H1 (cell line): ENCODE results near the gene LRRC8D. TPM values are rescaled to one million over a fixed set of nuclear protein-coding genes. Genes with fewer than 3 reads are reported as not detected.

ENCODE experiments used
- CTCF ChIA-PET: fragments of 300-600 bp; sonication (Branson Sonifier 250); formaldehyde crosslinking; loops from one replicate; lab custom pipeline; 2021; ENCODE audit not compliant: partially characterized antibody; lab: Charles Lee
- POLR2A ChIA-PET: fragments of 300-600 bp; sonication (Branson Sonifier 250); formaldehyde crosslinking; loops from one replicate; lab custom pipeline; 2021; ENCODE audit warnings: inconsistent platforms; ENCODE audit not compliant: partially characterized antibody; lab: Charles Lee
- DNase-seq, 2 experiments: peaks; one replicate each; pipeline versions ENCODE4 v3.0.0 to v3.0.0-alpha.2; 2010 to 2022; ENCODE audit warnings: low spot score in 2 of 2, low read depth in 1 of 2, mixed read lengths in 1 of 2
- FAIRE-seq: peaks from 2 replicates; lab custom pipeline; 2011; peaks lifted over from hg19 to GRCh38; lab: Jason Lieb, UNC
- H2AFZ ChIP-seq: 2 replicates; pipeline ENCODE4 v1.8.1; 2012; ENCODE audit warnings: low read length, inconsistent platforms
- H2AK5ac ChIP-seq: 2 replicates; pipeline ENCODE4 v1.6.1; 2013; ENCODE audit warnings: low read depth, low read length
- H2BK120ac ChIP-seq: replicated peaks from 2 replicates; pipeline ENCODE3; 2013; ENCODE audit warnings: low read depth, low read length, inconsistent platforms
- H2BK12ac ChIP-seq: 2 replicates; pipeline ENCODE4 v1.6.1; 2013; ENCODE audit warnings: low read depth, low read length
- H2BK15ac ChIP-seq: 2 replicates; pipeline ENCODE4 v1.6.1; 2013; ENCODE audit warnings: low read length
- H2BK20ac ChIP-seq: 2 replicates; pipeline ENCODE4 v1.6.1; 2013; ENCODE audit warnings: low read length
- H2BK5ac ChIP-seq: 2 replicates; pipeline ENCODE4 v1.6.1; 2013; ENCODE audit warnings: low read depth, low read length
- H3K14ac ChIP-seq: 2 replicates; pipeline ENCODE4 v1.6.1; 2013; ENCODE audit warnings: inconsistent platforms; ENCODE audit not compliant: insufficient read length
- H3K18ac ChIP-seq: 2 replicates; pipeline ENCODE4 v1.6.1; 2013; ENCODE audit warnings: low read length; ENCODE audit errors: extremely low read depth
- H3K23ac ChIP-seq: 2 replicates; pipeline ENCODE4 v1.6.1; 2013; ENCODE audit warnings: inconsistent platforms; ENCODE audit not compliant: insufficient read length
- H3K23me2 ChIP-seq: 2 replicates; pipeline ENCODE4 v1.6.1; 2013; ENCODE audit warnings: low read depth, low read length
- H3K27ac ChIP-seq: 2 replicates; pipeline ENCODE4 v1.6.1; 2011; ENCODE audit warnings: low read depth, low read length, inconsistent platforms
- H3K27me3 ChIP-seq, 4 experiments: replicated peaks in 1 of 4; 1 replicate in 1 of 4; 2 replicates in 3 of 4; pipeline versions ENCODE4 v1.6.1 to v1.8.1; 2011 to 2013; ENCODE audit warnings: low read length in 3 of 4, mild to moderate bottlenecking in 3 of 4, inconsistent platforms in 2 of 4, mixed read lengths in 2 of 4, moderate library complexity in 1 of 4; ENCODE audit not compliant: control insufficient read depth in 3 of 4, insufficient read depth in 3 of 4; ENCODE audit errors: extremely low read depth in 1 of 4
- H3K36me3 ChIP-seq, 4 experiments: 2 replicates each; pipeline versions ENCODE4 v1.6.1 to v1.8.1; 2011 to 2013; ENCODE audit warnings: mild to moderate bottlenecking in 4 of 4, low read length in 3 of 4, moderate library complexity in 2 of 4, control low read depth in 1 of 4, inconsistent platforms in 1 of 4; ENCODE audit not compliant: insufficient read depth in 4 of 4, control insufficient read depth in 2 of 4
- H3K4ac ChIP-seq: replicated peaks from 2 replicates; pipeline ENCODE3; 2013; ENCODE audit warnings: low read length, low read depth, mixed read lengths, inconsistent platforms; ENCODE audit not compliant: insufficient read length
- H3K4me1 ChIP-seq, 4 experiments: replicated peaks in 1 of 4; 1 replicate in 1 of 4; 2 replicates in 3 of 4; pipeline versions ENCODE4 v1.6.1 to v1.8.1; 2011 to 2013; ENCODE audit warnings: low read length in 3 of 4, inconsistent platforms in 2 of 4, mixed read lengths in 1 of 4; ENCODE audit not compliant: insufficient read depth in 4 of 4, control insufficient read depth in 3 of 4
- H3K4me2 ChIP-seq, 2 experiments: 2 replicates each; pipeline versions ENCODE4 v1.6.1 to v1.8.1; 2011 to 2013; ENCODE audit warnings: low read depth in 2 of 2, low read length in 2 of 2, control low read depth in 1 of 2, inconsistent platforms in 1 of 2, mild to moderate bottlenecking in 1 of 2; ENCODE audit not compliant: insufficient read depth in 1 of 2
- H3K4me3 ChIP-seq, 4 experiments: fragments of 200-600, 300-600 bp in 1 of 4; sonication (generic), shearing (Covaris generic), sonication (Bioruptor Twin) in 1 of 4; 2 replicates each; pipeline versions ENCODE4 v1.5.1 to v1.8.1; 2011 to 2016; ENCODE audit warnings: low read length in 4 of 4, low read depth in 3 of 4, control low read depth in 2 of 4, inconsistent platforms in 2 of 4, mild to moderate bottlenecking in 2 of 4, mixed read lengths in 1 of 4, moderate library complexity in 1 of 4; ENCODE audit not compliant: insufficient read depth in 2 of 4; ENCODE audit errors: extremely low read depth in 1 of 4
- H3K56ac ChIP-seq: replicated peaks from 2 replicates; pipeline ENCODE3; 2013; ENCODE audit warnings: low read depth, mild to moderate bottlenecking, mixed read lengths, low read length, inconsistent platforms; ENCODE audit not compliant: insufficient read length
- H3K79me1 ChIP-seq: 2 replicates; pipeline ENCODE4 v1.6.1; 2013; ENCODE audit warnings: low read depth, low read length, control low read depth
- H3K79me2 ChIP-seq, 2 experiments: 2 replicates each; pipeline versions ENCODE4 v1.6.1 to v1.8.1; 2012 to 2013; ENCODE audit warnings: low read length in 2 of 2, mild to moderate bottlenecking in 2 of 2, inconsistent platforms in 1 of 2; ENCODE audit not compliant: insufficient read depth in 2 of 2, control insufficient read depth in 1 of 2
- H3K9ac ChIP-seq, 4 experiments: replicated peaks in 1 of 4; 1 replicate in 1 of 4; 2 replicates in 3 of 4; pipeline versions ENCODE4 v1.6.1 to v1.8.1; 2011 to 2013; ENCODE audit warnings: low read depth in 3 of 4, low read length in 3 of 4, control low read depth in 2 of 4, mild to moderate bottlenecking in 2 of 4, moderate library complexity in 2 of 4, inconsistent platforms in 1 of 4; ENCODE audit errors: extremely low read depth in 1 of 4
- H3K9me3 ChIP-seq, 2 experiments: 2 replicates each; pipeline versions ENCODE4 v1.6.1 to v1.8.1; 2012 to 2013; ENCODE audit warnings: mild to moderate bottlenecking in 2 of 2, moderate library complexity in 2 of 2, control low read depth in 1 of 2, inconsistent platforms in 1 of 2, low read depth in 1 of 2, low read length in 1 of 2, mixed read lengths in 1 of 2; ENCODE audit not compliant: insufficient read depth in 2 of 2
- H4K20me1 ChIP-seq, 2 experiments: replicated peaks in 1 of 2; 2 replicates each; pipeline versions ENCODE3 to v1.8.1; 2011 to 2013; ENCODE audit warnings: inconsistent platforms in 2 of 2, low read length in 2 of 2, mild to moderate bottlenecking in 1 of 2; ENCODE audit not compliant: insufficient read depth in 2 of 2, control insufficient read depth in 1 of 2
- H4K5ac ChIP-seq: 2 replicates; pipeline ENCODE4 v1.6.1; 2013; ENCODE audit warnings: low read length, low read depth, mixed read lengths, inconsistent platforms; ENCODE audit not compliant: insufficient read length
- H4K8ac ChIP-seq: 2 replicates; pipeline ENCODE4 v1.8.0; 2013; ENCODE audit warnings: mild to moderate bottlenecking, moderate library complexity, low read length, inconsistent platforms; ENCODE audit not compliant: insufficient read depth; ENCODE audit errors: extremely low read depth
- H4K91ac ChIP-seq: replicated peaks from 2 replicates; pipeline ENCODE3; 2013; ENCODE audit warnings: low read length, mixed read lengths, inconsistent platforms; ENCODE audit not compliant: insufficient read length
- CBX8 ChIP-seq: fragments of 300-800, 300-1000 bp; sonication (generic); IDR thresholded peaks from 2 replicates; pipeline ENCODE4 v1.7.1; 2016; ENCODE audit warnings: low read depth, low read length, borderline replicate concordance
- CEBPB ChIP-seq: IDR thresholded peaks from 2 replicates; pipeline ENCODE4 v1.6.1; 2012; ENCODE audit warnings: low read depth, low read length
- CHD1 ChIP-seq: IDR thresholded peaks from 2 replicates; pipeline ENCODE4 v1.6.1; 2012; ENCODE audit warnings: low read depth, low read length, improper control_type of control experiment
- GTF2F1 ChIP-seq: IDR thresholded peaks from 2 replicates; pipeline ENCODE4 v1.6.1; 2012; ENCODE audit warnings: low read depth, low read length, improper control_type of control experiment, borderline replicate concordance
- KDM5A ChIP-seq: fragments of 200-600 bp; IDR thresholded peaks from 2 replicates; pipeline ENCODE4 v1.7.1; 2012; ENCODE audit warnings: mild to moderate bottlenecking, low read length, inconsistent platforms, mixed read lengths
- MAFK ChIP-seq: IDR thresholded peaks from 2 replicates; pipeline ENCODE4 v1.6.1; 2012; ENCODE audit warnings: low read depth, mild to moderate bottlenecking, improper control_type of control experiment, low read length
- NANOG ChIP-seq: IDR thresholded peaks from 2 replicates; pipeline ENCODE4 v1.6.1; 2011; ENCODE audit warnings: low read length, low read depth, mild to moderate bottlenecking, inconsistent platforms; ENCODE audit not compliant: insufficient read depth, poor library complexity, severe bottlenecking
- POU5F1 ChIP-seq: IDR thresholded peaks from 2 replicates; pipeline ENCODE4 v1.6.1; 2011; ENCODE audit warnings: low read depth, mild to moderate bottlenecking, low read length, moderate library complexity
- RFX5 ChIP-seq: IDR thresholded peaks from 2 replicates; pipeline ENCODE4 v1.6.1; 2011; ENCODE audit warnings: low read depth, low read length, improper control_type of control experiment, borderline replicate concordance
- SIN3A ChIP-seq, 2 experiments: IDR thresholded peaks in 1 of 2; conservative IDR thresholded peaks in 1 of 2; 2 replicates each; pipeline ENCODE4 v1.6.1; 2011 to 2012; ENCODE audit warnings: low read length in 2 of 2, improper control_type of control experiment in 1 of 2, low read depth in 1 of 2, mild to moderate bottlenecking in 1 of 2
- SP2 ChIP-seq: IDR thresholded peaks from 2 replicates; pipeline ENCODE4 v1.6.1; 2012; ENCODE audit warnings: mild to moderate bottlenecking, low read length, inconsistent platforms
- TCF12 ChIP-seq: IDR thresholded peaks from 2 replicates; pipeline ENCODE4 v1.6.1; 2011; ENCODE audit warnings: low read depth, mild to moderate bottlenecking, low read length
- ZNF274 ChIP-seq: IDR thresholded peaks from 2 replicates; pipeline ENCODE4 v1.7.0; 2012; ENCODE audit warnings: low read length, borderline replicate concordance; ENCODE audit errors: extremely low read depth
- WGBS, 2 experiments: shearing (Covaris generic) in 1 of 2; methylation state at CpG; one replicate each; pipeline versions ENCODE4 v1.1.6 to v1.1.7; 2013 to 2015; ENCODE audit warnings: low lambda C conversion rate in 2 of 2, mixed read lengths in 2 of 2, inconsistent platforms in 1 of 2, low coverage in 1 of 2, missing lambda C conversion rate in 1 of 2; ENCODE audit not compliant: insufficient replicate concordance in 2 of 2, insufficient coverage in 1 of 2, insufficient read length in 1 of 2; ENCODE audit errors: extremely low coverage in 1 of 2, missing lambda C conversion rate in 1 of 2; 5-methylcytosine and 5-hydroxymethylcytosine counted together
- polyA plus RNA-seq, 7 experiments: library from polyadenylated mRNA; depleted of rRNA in 3 of 7; stranded (reverse) in 5 of 7; unstranded in 2 of 7; fragments of >200 nt in 5 of 7; fragments of 200-250 nt in 2 of 7; gene quantifications; 1 replicate in 5 of 7; 2 replicates in 1 of 7; 4 replicates in 1 of 7; pipeline versions ENCODE4 v1.2.1 to v1.2.3, GENCODE V29; 2011 to 2013; ENCODE audit warnings: missing spikeins in 2 of 7, mixed read lengths in 2 of 7
- total RNA-seq: library from RNA; stranded (reverse); fragmentation: NEBNext Ultra II Directional; extraction: Animal tissue kit (Norgen Biotek cat#: 25700); gene quantifications from 2 replicates; pipeline ENCODE4 v1.2.1, GENCODE V29; 2021
- TF ChIP-seq, protein P1 (sequence below): IDR thresholded peaks from 2 replicates; pipeline ENCODE4 v1.6.1; 2011; ENCODE audit warnings: low read depth, mild to moderate bottlenecking, low read length; ENCODE audit not compliant: insufficient read depth

The LRRC8D gene
- total and polyA plus RNA-seq, 2 of the 8 experiments (the other 6 are each of a cell fraction or from before 2014, with no cell fraction given), result 42.0 to 58.5 TPM

DNA sequence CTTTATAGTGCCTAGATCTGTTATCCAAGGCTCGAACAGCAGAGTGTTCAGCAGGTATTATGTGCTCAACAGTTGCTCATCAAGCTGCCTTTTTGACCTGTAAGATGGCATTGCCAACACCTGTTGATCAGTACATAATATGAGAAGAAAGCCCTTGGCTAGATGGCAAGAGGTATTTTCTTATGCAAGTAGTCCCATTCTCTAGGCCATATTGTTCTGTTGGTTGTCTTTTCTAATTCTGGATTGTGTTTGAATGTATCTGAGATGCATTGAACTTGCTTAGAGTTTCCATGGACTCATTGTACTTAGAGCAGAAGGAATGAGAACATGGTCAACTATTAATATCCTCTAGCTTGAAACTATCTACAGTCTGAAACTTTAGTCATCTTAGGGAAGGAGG lies 57.4 kb downstream of the LRRC8D start:
- no peak overlapping the region for H4K8ac ChIP-seq
- H2AFZ ChIP-seq, result no peak overlapping the region
- no peak overlapping the region for H3K4ac ChIP-seq
- H4K5ac ChIP-seq, result no peak overlapping the region
- no peaks in the 10 kb centered on the region for H3K27me3 ChIP-seq
- H3K36me3 ChIP-seq, result peaks cover 0 to 15% (median 7%) of the 10 kb centered on the region in 4 experiments; a peak in 3 of 8 replicates
- DNase-seq (no peak), FAIRE-seq (no peak)
- H2BK20ac ChIP-seq, result no peak overlapping the region
- H3K14ac ChIP-seq, result no peak overlapping the region
- no peak overlapping the region for H3K56ac ChIP-seq
- H3K23me2 ChIP-seq, result peaks cover 2% of the 10 kb centered on the region; the same call in 1 of the 2 replicates
- H4K20me1 ChIP-seq, result peaks cover 0 to 2% of the 10 kb centered on the region in 2 experiments
- no peaks in the 10 kb centered on the region for H3K4me1 ChIP-seq
- ChIA-PET POLR2A (interaction anchor here (1.1 to 2.0 kb wide), 5 partner anchors 12 to 67 kb away, joined by 3 to 6 read pairs (median 3); no protein-coding TSS in a partner anchor), CTCF (interaction anchor here (0.7 to 1.2 kb wide), 4 partner anchors 25 to 72 kb away, joined by 3 to 4 read pairs (median 3); no protein-coding TSS in a partner anchor)
- H2BK15ac ChIP-seq, result no peak overlapping the region
- no peak overlapping the region for H3K4me2 ChIP-seq
- H3K9me3 ChIP-seq, result peaks cover 4 to 8% of the 10 kb centered on the region in 2 experiments; a peak in 2 of 4 replicates
- no peak overlapping the region for H3K4me3 ChIP-seq
- no peak overlapping the region for H2AK5ac ChIP-seq
- peaks cover 6% of the 10 kb centered on the region; the same call in 1 of the 2 replicates for H3K79me1 ChIP-seq
- H2BK5ac ChIP-seq, result no peak overlapping the region
- H3K79me2 ChIP-seq, result peaks cover 0 to 72% of the 10 kb centered on the region in 2 experiments; a peak in 2 of 4 replicates
- no peak overlapping the region for H3K18ac ChIP-seq
- H2BK120ac ChIP-seq, result no peak overlapping the region
- H4K91ac ChIP-seq, result no peak overlapping the region
- H2BK12ac ChIP-seq, result no peak overlapping the region
- no peak overlapping the region for H3K9ac ChIP-seq
- H3K27ac ChIP-seq, result no peak overlapping the region
- WGBS, 2 experiments, result 85% methylated on average over 1 of the region's 1 CpG; no CpG with 5 or more reads in 1 of the 2 experiments
- no peak overlapping the region for H3K23ac ChIP-seq
- TF ChIP-seq TCF12 (no peak), ZNF274 (no peak), CHD1 (no peak), MAFK (no peak), NANOG (no peak), GTF2F1 (no peak), CBX8 (no peak), POU5F1 (no peak), KDM5A (no peak), SP2 (no peak), SIN3A (conservative IDR thresholded peaks at IDR 0.05 in 1 of 2, IDR thresholded peaks at IDR 0.05 in 1 of 2; ENCODE audit: low read depth in 1 of 2, low read length in 2 of 2) (no peak), CEBPB (no peak), RFX5 (no peak)
- TF ChIP-seq, protein P1, sequence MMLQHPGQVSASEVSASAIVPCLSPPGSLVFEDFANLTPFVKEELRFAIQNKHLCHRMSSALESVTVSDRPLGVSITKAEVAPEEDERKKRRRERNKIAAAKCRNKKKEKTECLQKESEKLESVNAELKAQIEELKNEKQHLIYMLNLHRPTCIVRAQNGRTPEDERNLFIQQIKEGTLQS, result no peak
